HG02588 (cell line): Measurements from ENCODE around the gene KCNQ1.

ENCODE experiments used
- ATAC-seq: cut with Tn5 transposase; IDR thresholded peaks from one replicate; pipeline ENCODE4 v1.9.1; 2021; ENCODE audit warnings: mild to moderate bottlenecking, moderate library complexity; ENCODE audit not compliant: unreplicated experiment

Gene KCNQ1

GRCh38 chr11:2787816-2788167, 343.0 kb downstream of the KCNQ1 start:
- no peak for ATAC-seq

- ATAC-seq, result no peak
Observed at GRCh38 chr11:2788168-2789071, 343.6 kb downstream of the KCNQ1 start.

- no peak for ATAC-seq
Observed at GRCh38 chr11:2789331-2789730, 344.5 kb downstream of the KCNQ1 start.

GRCh38 chr11:2789791-2790567, 345.2 kb downstream of the KCNQ1 start:
- no peak for ATAC-seq

- ATAC-seq, result no peak
Observed at GRCh38 chr11:2790568-2790921, 345.7 kb downstream of the KCNQ1 start.

GRCh38 chr11:2791139-2791520, 346.3 kb downstream of the KCNQ1 start:
- no peak for ATAC-seq

GRCh38 chr11:2791521-2792380, 346.9 kb downstream of the KCNQ1 start:
- ATAC-seq, result no peak

GRCh38 chr11:2792381-2793250, 347.8 kb downstream of the KCNQ1 start:
- ATAC-seq, result no peak

- no peak for ATAC-seq
Observed at GRCh38 chr11:2793701-2794045, 348.9 kb downstream of the KCNQ1 start.

GRCh38 chr11:2794046-2794967, 349.5 kb downstream of the KCNQ1 start:
- no peak for ATAC-seq

- ATAC-seq, result no peak
Observed at GRCh38 chr11:2794968-2795322, 350.1 kb downstream of the KCNQ1 start.

- no peak for ATAC-seq
Observed at GRCh38 chr11:2795491-2795991, 350.7 kb downstream of the KCNQ1 start.

GRCh38 chr11:2796091-2796490, 351.3 kb downstream of the KCNQ1 start:
- ATAC-seq, result no peak

GRCh38 chr11:2796508-2797113, 351.8 kb downstream of the KCNQ1 start:
- ATAC-seq, result no peak

- ATAC-seq, result no peak
Observed at GRCh38 chr11:2797121-2797711, 352.4 kb downstream of the KCNQ1 start.

- ATAC-seq, result no peak
Observed at GRCh38 chr11:2797741-2798361, 353.0 kb downstream of the KCNQ1 start.

GRCh38 chr11:2798951-2799761, 354.3 kb downstream of the KCNQ1 start:
- ATAC-seq, result no peak
